ENCODE results near the gene DLGAP4. TPM values are rescaled to one million over a fixed set of nuclear protein-coding genes. Genes with fewer than 3 reads are reported as not detected.

Gene DLGAP4
- total and polyA plus RNA-seq, 10 of the 15 experiments (the other 5 are each of a cell fraction or from before 2014, with no cell fraction given): 0.42 to 43.3 (median 19.0) TPM

DNA sequence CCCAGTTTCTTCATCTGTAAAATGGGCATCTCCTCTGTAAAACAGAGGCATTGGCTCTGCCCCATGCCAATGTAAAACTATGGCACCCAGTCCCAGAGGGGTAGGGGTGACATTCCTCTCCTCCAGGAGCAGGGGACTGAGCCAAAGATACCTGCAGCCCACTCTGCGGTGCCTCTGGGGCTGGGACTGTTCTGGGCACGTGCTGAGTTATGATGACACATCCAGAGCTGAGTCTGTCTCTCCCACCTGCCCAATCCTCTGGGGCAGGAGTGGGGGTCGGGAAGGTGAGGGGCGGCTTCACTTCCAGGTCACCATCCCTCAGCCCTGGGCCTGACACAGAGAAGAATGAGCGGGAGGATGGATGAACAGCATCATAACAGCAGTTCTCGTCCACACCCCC, 40.0 kb upstream of the DLGAP4 start:
- peaks cover 0 to 2% of the 10 kb centered on the region in 2 experiments; a peak in 2 of 4 replicates for H3K27me3 ChIP-seq (replicated peaks in 1 of 2; ENCODE audit: control insufficient read depth in 2 of 2, insufficient read depth in 2 of 2, low read length in 1 of 2)
- ATAC-seq (no peak), DNase-seq (ENCODE audit: low read depth, low spot score) (no peak), FAIRE-seq (no peak)
- POLR2A ChIA-PET: no interaction called here
- H3K4me1 ChIP-seq (ENCODE audit: control insufficient read depth, insufficient read depth, low read length): no peaks in the 10 kb centered on the region
- no peak overlapping the region for H3K27ac ChIP-seq (ENCODE audit: control insufficient read depth, insufficient read depth)
- no peaks in the 10 kb centered on the region for H3K36me3 ChIP-seq (ENCODE audit: control insufficient read depth in 2 of 2, insufficient read depth in 2 of 2, low read length in 1 of 2)
- H3K4me2 ChIP-seq (ENCODE audit: control insufficient read depth, insufficient read depth): no peak overlapping the region
- in situ Hi-C loops (cut with MboI): no loop called here
- no peaks in the 10 kb centered on the region for H3K79me2 ChIP-seq (ENCODE audit: control insufficient read depth, insufficient read depth, low read length)
- CTCF ChIA-PET: no interaction called here
- 30% methylated on average over 6 of the region's 6 CpGs for WGBS (ENCODE audit: insufficient coverage, insufficient replicate concordance, low lambda C conversion rate, missing lambda C conversion rate)
- RAD21 ChIA-PET (ENCODE audit: unreplicated experiment): no interaction called here
- H2AFZ ChIP-seq (ENCODE audit: control insufficient read depth, low read depth, low read length): no peak overlapping the region
- intact Hi-C loops (cut with micrococcal nuclease; ENCODE audit: unreplicated experiment): no loop called here
- no peaks in the 10 kb centered on the region for H4K20me1 ChIP-seq (ENCODE audit: control insufficient read depth, insufficient read depth)
- SMC1A ChIA-PET (ENCODE audit: uncharacterized antibody, unreplicated experiment): no interaction called here
- no peak overlapping the region for H3K9ac ChIP-seq (ENCODE audit: control insufficient read depth, insufficient read depth, low read length)
- no peak overlapping the region for H3K4me3 ChIP-seq
- no TSS peak for BruUV-seq (replicated peaks)
- H3K9me3 ChIP-seq (replicated peaks; ENCODE audit: control insufficient read depth, insufficient read depth, low read length): no peaks in the 10 kb centered on the region
- TF ChIP-seq ZNF207 (IDR thresholded peaks at IDR 0.05; ENCODE audit: borderline replicate concordance): no peak
- no peak for TF ChIP-seq NR2F1 (conservative IDR thresholded peaks at IDR 0.05)
- TF ChIP-seq SIN3A (IDR thresholded peaks at IDR 0.05; ENCODE audit: low read depth, low read length): no peak
- no peak for TF ChIP-seq CUX1 (IDR thresholded peaks at IDR 0.05; ENCODE audit: insufficient replicate concordance, low read depth, low read length)
- TF ChIP-seq, protein P1, sequence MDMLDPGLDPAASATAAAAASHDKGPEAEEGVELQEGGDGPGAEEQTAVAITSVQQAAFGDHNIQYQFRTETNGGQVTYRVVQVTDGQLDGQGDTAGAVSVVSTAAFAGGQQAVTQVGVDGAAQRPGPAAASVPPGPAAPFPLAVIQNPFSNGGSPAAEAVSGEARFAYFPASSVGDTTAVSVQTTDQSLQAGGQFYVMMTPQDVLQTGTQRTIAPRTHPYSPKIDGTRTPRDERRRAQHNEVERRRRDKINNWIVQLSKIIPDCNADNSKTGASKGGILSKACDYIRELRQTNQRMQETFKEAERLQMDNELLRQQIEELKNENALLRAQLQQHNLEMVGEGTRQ (IDR thresholded peaks at IDR 0.05; ENCODE audit: borderline replicate concordance, low read depth, low read length): no peak
- TF ChIP-seq NR2C2 (IDR thresholded peaks at IDR 0.05; ENCODE audit: borderline replicate concordance, control insufficient read depth, insufficient read length, low read depth): no peak
- TF ChIP-seq CEBPB (IDR thresholded peaks at IDR 0.05; ENCODE audit: borderline replicate concordance in 1 of 2, low read depth in 2 of 2, low read length in 2 of 2): no peak
- no peak for TF ChIP-seq ZNF592 (IDR thresholded peaks at IDR 0.05)
- TF ChIP-seq SUZ12 (IDR thresholded peaks at IDR 0.05; ENCODE audit: unreplicated experiment): no peak
- TF ChIP-seq, protein P2, sequence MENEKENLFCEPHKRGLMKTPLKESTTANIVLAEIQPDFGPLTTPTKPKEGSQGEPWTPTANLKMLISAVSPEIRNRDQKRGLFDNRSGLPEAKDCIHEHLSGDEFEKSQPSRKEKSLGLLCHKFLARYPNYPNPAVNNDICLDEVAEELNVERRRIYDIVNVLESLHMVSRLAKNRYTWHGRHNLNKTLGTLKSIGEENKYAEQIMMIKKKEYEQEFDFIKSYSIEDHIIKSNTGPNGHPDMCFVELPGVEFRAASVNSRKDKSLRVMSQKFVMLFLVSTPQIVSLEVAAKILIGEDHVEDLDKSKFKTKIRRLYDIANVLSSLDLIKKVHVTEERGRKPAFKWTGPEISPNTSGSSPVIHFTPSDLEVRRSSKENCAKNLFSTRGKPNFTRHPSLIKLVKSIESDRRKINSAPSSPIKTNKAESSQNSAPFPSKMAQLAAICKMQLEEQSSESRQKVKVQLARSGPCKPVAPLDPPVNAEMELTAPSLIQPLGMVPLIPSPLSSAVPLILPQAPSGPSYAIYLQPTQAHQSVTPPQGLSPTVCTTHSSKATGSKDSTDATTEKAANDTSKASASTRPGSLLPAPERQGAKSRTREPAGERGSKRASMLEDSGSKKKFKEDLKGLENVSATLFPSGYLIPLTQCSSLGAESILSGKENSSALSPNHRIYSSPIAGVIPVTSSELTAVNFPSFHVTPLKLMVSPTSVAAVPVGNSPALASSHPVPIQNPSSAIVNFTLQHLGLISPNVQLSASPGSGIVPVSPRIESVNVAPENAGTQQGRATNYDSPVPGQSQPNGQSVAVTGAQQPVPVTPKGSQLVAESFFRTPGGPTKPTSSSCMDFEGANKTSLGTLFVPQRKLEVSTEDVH (IDR thresholded peaks at IDR 0.05; ENCODE audit: low read depth, partially characterized antibody): no peak

Data from GM12878 (cell line).